GM13976 (cell line): ENCODE data around the gene SLC35F1.

Source experiments
- DNase-seq: peaks from one replicate; pipeline ENCODE4 v3.0.0; 2012; ENCODE audit warnings: low spot score
- in situ Hi-C: fragments of 300-500 bp; cut with MboI; formaldehyde crosslinking; loops from one replicate; pipeline ENCODE4 v1.12.0; 2022; ENCODE audit warnings: low sequenced_read_pairs, mixed read lengths, inconsistent platforms; ENCODE audit not compliant: unreplicated experiment
- TF ChIP-seq, protein P1 (sequence below): IDR thresholded peaks from 2 replicates; pipeline ENCODE4 v1.5.1; 2012; ENCODE audit warnings: borderline replicate concordance, mild to moderate bottlenecking; ENCODE audit not compliant: insufficient read depth; ENCODE audit errors: extremely low read depth, missing control alignments, control extremely low read depth

The SLC35F1 gene

GRCh38 chr6:117924690-117925089 lies 17.6 kb downstream of the SLC35F1 start:
- TF ChIP-seq, protein P1, sequence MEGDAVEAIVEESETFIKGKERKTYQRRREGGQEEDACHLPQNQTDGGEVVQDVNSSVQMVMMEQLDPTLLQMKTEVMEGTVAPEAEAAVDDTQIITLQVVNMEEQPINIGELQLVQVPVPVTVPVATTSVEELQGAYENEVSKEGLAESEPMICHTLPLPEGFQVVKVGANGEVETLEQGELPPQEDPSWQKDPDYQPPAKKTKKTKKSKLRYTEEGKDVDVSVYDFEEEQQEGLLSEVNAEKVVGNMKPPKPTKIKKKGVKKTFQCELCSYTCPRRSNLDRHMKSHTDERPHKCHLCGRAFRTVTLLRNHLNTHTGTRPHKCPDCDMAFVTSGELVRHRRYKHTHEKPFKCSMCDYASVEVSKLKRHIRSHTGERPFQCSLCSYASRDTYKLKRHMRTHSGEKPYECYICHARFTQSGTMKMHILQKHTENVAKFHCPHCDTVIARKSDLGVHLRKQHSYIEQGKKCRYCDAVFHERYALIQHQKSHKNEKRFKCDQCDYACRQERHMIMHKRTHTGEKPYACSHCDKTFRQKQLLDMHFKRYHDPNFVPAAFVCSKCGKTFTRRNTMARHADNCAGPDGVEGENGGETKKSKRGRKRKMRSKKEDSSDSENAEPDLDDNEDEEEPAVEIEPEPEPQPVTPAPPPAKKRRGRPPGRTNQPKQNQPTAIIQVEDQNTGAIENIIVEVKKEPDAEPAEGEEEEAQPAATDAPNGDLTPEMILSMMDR: no peak
- no peak for DNase-seq
- in situ Hi-C loops: no loop called here

DNA sequence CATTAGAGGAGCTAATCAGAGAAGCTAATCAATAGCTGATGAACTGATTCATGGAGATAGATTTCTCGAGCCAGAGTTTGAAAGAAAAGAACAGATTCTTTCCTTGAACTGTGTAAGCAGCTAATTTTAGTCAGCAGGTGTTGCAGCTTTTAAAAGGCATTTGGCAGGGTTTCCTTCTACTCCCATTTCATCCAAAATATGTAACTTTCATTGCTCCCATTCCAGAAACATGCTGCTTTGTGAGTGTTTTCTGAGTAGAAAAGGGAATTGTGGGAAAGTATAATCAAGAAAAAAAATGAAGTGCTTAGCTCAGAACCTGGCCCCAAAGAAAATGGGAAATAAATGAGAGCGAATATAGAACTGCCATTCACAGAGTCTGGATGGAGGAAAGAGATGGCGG lies 20.8 kb downstream of the SLC35F1 start:
- in situ Hi-C loops: no loop called here
- no peak for DNase-seq
- TF ChIP-seq, protein P1: no peak

DNA sequence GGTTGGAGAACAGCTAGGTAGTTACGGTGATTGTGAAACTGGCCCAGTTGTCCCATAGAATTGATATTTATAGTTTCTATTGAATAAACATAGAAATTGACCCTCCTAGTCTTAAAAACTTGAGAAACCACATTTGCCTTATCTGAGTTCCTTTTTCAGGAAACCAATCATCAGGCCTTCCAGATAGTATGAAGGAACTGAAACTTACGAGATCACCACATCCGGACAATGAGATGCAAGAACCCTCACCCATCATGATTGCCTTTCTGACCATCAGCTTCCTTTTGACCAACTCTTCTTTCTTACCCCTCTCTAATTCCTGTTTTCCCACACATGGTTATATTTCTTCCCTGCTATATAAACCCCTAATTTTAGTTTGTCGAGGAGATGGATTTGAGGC lies 21.8 kb downstream of the SLC35F1 start:
- TF ChIP-seq, protein P1: no peak
- no peak for DNase-seq
- in situ Hi-C loops: no loop called here

DNA sequence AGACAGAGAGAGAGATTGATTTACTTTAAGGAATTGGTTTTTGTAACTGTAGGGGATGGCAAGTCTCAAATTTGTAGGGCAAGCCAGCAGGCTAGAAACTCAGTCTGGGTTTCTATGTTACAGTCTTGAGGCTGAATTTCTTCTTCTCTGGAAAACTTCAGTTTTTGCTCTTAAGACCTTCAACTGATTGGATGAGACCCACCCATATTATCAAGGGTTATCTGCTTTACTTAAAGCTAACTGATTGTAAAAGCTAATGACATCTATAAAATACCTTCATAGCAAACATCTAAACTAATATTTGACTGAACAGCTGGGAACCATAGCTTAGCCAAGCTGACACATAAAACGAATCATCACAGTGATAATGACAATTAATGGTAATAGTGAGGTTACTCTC lies 22.4 kb downstream of the SLC35F1 start:
- DNase-seq: no peak
- TF ChIP-seq, protein P1: no peak
- in situ Hi-C loops: no loop called here

GRCh38 chr6:117930645-117931044 lies 23.6 kb downstream of the SLC35F1 start:
- in situ Hi-C loops: no loop called here
- DNase-seq: no peak

GRCh38 chr6:117932001-117932400 lies 24.9 kb downstream of the SLC35F1 start:
- in situ Hi-C loops: no loop called here
- TF ChIP-seq, protein P1: no peak

More at GRCh38 chr6:117930645-117931044, 23.6 kb downstream of the SLC35F1 start:
- TF ChIP-seq, protein P1: no peak

GRCh38 chr6:117932676-117933075 lies 25.6 kb downstream of the SLC35F1 start:
- in situ Hi-C loops: no loop called here
- TF ChIP-seq, protein P1: no peak
- no peak for DNase-seq

More at GRCh38 chr6:117932001-117932400, 24.9 kb downstream of the SLC35F1 start:
- DNase-seq: no peak
